Activated T-cell treated with anti-CD3 and anti-CD28 coated beads, Interleukin-2, amount 50 U/mL, for 4 hours (primary cell): ENCODE measurements around the gene CCDC83. TPM values are rescaled to one million over a fixed set of nuclear protein-coding genes. Genes with fewer than 3 reads are reported as not detected.

Experiments used
- ATAC-seq, 2 donors: fragments of 200-7000 bp; cut with Tn5 transposase; one replicate each; pipeline ENCODE4 v1.10.0; 2021
- DNase-seq: peaks from one replicate; pipeline ENCODE4 v3.0.0-alpha.2; 2020
- H3K27me3 Mint-ChIP-seq: one replicate; pipeline ENCODE4 v1.8.0; 2021; ENCODE audit warnings: low read depth, mixed read lengths
- H3K36me3 Mint-ChIP-seq: one replicate; pipeline ENCODE4 v1.8.0; 2022; ENCODE audit warnings: mixed read lengths; ENCODE audit not compliant: insufficient read depth
- H3K4me1 Mint-ChIP-seq: one replicate; pipeline ENCODE4 v1.8.0; 2021; ENCODE audit warnings: low read depth, mixed read lengths
- H3K4me3 Mint-ChIP-seq: one replicate; pipeline ENCODE4 v1.8.0; 2021; ENCODE audit warnings: mild to moderate bottlenecking, moderate library complexity, mixed read lengths
- H3K9me3 Mint-ChIP-seq: one replicate; pipeline ENCODE4 v1.8.0; 2021; ENCODE audit warnings: mixed read lengths
- total RNA-seq, 3 donors: library from RNA; stranded (reverse); gene quantifications; one replicate each; pipeline ENCODE4 v1.2.1, GENCODE V29; 2021

CCDC83 gene
- total RNA-seq = not detected

DNA sequence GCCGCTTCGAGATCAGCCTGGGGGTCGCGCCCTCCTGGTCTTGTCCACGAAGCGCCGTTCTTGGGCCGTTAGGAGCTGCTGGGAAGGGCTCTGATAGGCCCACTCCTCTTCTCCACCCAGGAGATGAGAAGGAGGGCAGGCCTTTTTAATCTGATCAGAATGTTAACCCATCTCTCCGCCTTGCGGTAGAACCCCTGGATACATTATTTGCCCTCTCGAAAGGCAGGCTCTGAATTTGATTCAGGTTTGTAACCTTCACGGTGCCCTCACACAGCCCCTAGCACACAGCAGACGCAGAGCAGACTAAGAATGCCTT, at the start of gene CCDC83:
CCDC83 (plus strand) TSS at position 43 of the 316 bp plus-strand sequence. CDS start 9,741 bp downstream, outside the sequence.
- Mint-ChIP-seq H3K9me3 (no peaks in the 10 kb centered on the region), H3K4me1 (peaks cover 9% of the 10 kb centered on the region), H3K4me3 (peak within 1 kb of the TSS; percentile 86), H3K27me3 (no peaks in the 10 kb centered on the region), H3K36me3 (no peaks in the 10 kb centered on the region)
- ATAC-seq (no peak), DNase-seq (no peak)

DNA sequence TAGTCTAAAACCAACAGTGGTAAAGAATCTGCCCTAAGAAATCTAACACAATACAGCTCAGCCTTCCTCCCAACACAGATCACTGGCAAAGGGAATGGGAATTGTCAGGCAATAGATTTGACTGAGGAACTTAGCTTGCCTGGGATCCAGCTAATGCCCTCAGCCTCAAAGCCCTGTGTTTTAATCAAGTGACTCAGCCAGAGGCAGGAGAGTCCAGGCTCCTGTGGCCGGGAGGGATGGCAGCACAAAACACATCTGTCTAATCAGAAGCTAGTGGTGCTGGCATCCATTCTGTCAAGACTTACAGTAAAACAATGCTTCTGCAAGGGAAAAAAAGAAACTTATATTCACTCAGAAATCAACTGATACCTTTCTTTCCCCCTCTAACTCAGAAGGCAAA, 49.8 kb upstream of the CCDC83 start:
- H3K36me3 Mint-ChIP-seq = peaks cover 10% of the 10 kb centered on the region
- peaks cover 44% of the 10 kb centered on the region for H3K4me1 Mint-ChIP-seq
- no peaks in the 10 kb centered on the region for H3K9me3 Mint-ChIP-seq
- H3K27me3 Mint-ChIP-seq = no peaks in the 10 kb centered on the region
- no peak overlapping the region for H3K4me3 Mint-ChIP-seq
- ATAC-seq (no peak), DNase-seq (no peak)

DNA sequence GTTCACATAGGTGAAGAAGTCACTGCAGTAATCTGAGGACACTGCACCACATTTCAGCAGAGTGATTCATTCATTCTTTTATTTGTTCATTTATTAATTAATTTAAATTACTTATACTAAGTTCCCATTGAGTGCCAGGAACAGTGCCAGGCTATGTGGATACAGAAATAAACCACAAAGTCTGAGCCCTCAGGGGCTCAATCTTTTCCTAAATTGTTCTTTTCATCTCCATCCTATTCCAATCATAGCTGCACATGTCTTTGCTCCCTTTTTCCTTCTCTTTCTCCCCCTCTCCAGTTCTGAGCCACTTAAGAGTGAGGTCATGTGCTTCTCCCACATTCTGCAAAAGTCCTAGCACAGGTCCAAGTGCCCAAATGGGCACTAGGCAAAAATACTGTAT, 49.2 kb upstream of the CCDC83 start:
- Mint-ChIP-seq H3K36me3 (peaks cover 10% of the 10 kb centered on the region), H3K9me3 (no peaks in the 10 kb centered on the region)
- DNase-seq = no peak

DNA sequence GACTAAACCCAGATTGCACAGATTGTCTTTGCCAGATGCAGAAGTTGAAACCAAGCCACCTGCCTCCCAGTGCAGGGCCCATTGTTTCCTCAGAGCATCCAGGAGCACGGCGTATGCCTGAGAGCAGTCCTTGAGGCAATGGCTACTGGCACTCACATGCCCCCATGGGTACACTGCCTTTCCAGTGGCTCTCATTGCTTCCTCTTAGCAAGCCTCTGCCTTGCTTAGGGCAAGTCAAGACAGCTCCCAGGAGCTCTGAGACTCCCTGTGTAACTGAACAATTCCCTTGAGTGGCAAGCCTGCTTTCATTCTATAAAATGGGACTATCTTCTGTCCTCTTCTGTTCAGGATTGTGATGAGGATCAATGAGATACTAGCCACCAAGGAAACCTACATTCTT, 48.3 kb upstream of the CCDC83 start:
- no peak overlapping the region for H3K4me3 Mint-ChIP-seq
- no peaks in the 10 kb centered on the region for H3K9me3 Mint-ChIP-seq
- no peak for ATAC-seq
- H3K4me1 Mint-ChIP-seq = peaks cover 38% of the 10 kb centered on the region
- peaks cover 3% of the 10 kb centered on the region for H3K27me3 Mint-ChIP-seq
- H3K36me3 Mint-ChIP-seq = peaks cover 6% of the 10 kb centered on the region
- DNase-seq = no peak

More for the DNA sequence above, 49.2 kb upstream of the CCDC83 start:
- ATAC-seq = no peak
- H3K4me1 Mint-ChIP-seq = peaks cover 40% of the 10 kb centered on the region
- H3K4me3 Mint-ChIP-seq = no peak overlapping the region
- H3K27me3 Mint-ChIP-seq = no peaks in the 10 kb centered on the region

DNA sequence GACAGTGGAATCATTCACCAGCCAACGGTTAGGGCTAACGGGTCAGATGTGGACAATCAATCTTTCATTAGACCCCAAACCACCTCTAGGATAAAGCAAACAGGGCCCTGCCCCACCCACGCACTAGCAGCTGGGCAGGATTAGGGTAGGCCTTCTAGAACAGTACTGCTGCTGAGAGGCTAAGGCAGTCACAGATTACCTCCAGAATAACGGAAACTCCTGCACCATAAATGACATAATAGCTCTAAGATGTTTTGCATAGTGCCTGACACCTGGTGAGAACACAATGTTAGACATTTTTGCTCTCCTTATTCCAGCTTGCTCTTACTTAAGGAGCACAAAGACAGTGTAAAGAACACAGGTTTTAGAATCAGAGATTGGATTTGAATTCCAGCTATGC, 46.0 kb upstream of the CCDC83 start:
- peaks cover 35% of the 10 kb centered on the region for H3K4me1 Mint-ChIP-seq
- no peak for ATAC-seq
- no peaks in the 10 kb centered on the region for H3K36me3 Mint-ChIP-seq
- peak overlapping the region; percentile 85 for H3K4me3 Mint-ChIP-seq
- DNase-seq = peak; percentile 10
- H3K27me3 Mint-ChIP-seq = peaks cover 6% of the 10 kb centered on the region
- H3K9me3 Mint-ChIP-seq = no peaks in the 10 kb centered on the region

DNA sequence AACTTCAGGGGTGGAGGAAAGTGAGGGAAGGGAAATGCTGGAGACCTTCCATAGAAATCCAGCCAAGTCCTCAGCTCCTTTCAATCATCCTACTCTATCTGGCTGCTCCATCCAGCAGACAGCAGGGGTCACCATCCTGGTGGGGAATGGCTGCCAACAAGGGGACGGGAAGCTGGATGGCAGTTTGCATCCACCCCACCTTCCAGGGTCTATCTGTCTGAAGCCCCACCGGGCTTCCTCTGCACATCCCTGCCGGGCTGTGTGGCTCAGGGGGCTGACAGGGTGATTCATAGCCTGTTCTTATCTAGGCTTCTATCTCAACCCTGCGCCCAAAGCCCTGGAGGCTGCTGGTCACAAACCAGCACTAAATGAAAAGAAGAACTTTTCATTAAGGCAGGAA, 45.3 kb upstream of the CCDC83 start:
- no peaks in the 10 kb centered on the region for H3K36me3 Mint-ChIP-seq
- H3K4me3 Mint-ChIP-seq = peak overlapping the region; percentile 85
- H3K4me1 Mint-ChIP-seq = peaks cover 34% of the 10 kb centered on the region
- peaks cover 6% of the 10 kb centered on the region for H3K27me3 Mint-ChIP-seq
- H3K9me3 Mint-ChIP-seq = no peaks in the 10 kb centered on the region
- peak; percentile 17 for DNase-seq
- peak; percentile 13 to 40 for ATAC-seq

DNA sequence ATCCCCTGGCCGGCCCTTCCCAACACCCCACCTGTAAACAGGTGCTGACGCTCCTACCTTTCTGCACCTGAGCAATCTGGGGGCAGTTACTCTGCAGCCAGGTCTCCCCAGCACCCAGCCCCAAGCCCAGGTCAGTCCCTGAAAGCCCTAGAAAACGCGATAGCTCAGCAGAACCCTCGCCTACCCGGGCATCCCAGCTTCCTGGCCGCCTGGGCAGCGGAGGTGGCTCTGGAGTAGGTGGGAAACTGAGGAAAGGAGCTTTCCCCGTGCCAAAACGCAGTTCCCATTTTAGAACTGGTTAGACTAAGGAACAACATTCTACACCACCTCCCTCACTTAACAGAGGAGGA, 44.7 kb upstream of the CCDC83 start:
- no peaks in the 10 kb centered on the region for H3K36me3 Mint-ChIP-seq
- H3K27me3 Mint-ChIP-seq = peaks cover 6% of the 10 kb centered on the region
- peak overlapping the region; percentile 85 for H3K4me3 Mint-ChIP-seq
- H3K9me3 Mint-ChIP-seq = no peaks in the 10 kb centered on the region
- ATAC-seq (peak in 1 of 2 donors; percentile 8), DNase-seq (no peak)
- H3K4me1 Mint-ChIP-seq = peaks cover 37% of the 10 kb centered on the region

DNA sequence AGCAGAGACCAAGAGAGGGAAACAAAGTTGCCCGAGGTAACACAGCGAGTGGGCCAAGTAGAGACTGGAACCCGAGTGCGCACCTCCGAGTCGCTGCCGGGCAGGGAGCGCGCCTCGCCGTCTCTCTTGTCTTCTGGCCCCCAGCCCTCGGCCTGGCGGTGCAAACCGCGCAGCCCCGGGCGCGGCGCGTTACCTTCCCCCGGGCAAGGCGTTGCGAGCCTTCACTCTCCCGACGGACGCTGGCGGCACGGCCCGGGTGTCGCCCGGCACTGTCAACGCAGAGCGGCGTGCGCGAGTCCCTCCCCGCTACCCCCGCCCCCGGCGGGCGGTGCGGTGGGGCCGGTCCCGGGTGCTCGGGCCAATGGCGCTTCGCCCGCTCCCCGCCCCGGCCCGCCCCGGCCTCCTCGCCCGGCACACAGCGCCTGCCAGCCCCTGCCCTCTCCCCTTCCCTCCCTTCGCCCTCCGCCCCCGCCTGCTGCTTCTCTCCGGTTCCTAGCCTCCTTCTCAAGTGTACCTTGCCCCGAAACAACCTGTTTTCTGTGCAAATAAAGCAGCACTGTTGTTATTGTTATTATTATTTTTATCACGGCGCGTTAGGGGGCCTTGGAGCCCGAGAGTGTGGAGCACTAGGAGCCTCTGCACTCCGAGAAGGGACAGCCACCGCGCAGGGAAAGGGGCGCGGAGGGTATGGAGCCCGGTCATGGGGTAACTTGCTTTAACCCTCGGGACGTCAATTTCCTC, 44.1 kb upstream of the CCDC83 start, which contains the start of gene SYTL2:
SYTL2 (minus strand) TSS at position 271 of the 741 bp plus-strand sequence. CDS start 53,416 bp downstream, outside the sequence.
- peak; percentile 68 for DNase-seq
- ATAC-seq = peak; percentile 98
- H3K27me3 Mint-ChIP-seq = peaks cover 6% of the 10 kb centered on the region
- peaks cover 37% of the 10 kb centered on the region for H3K4me1 Mint-ChIP-seq
- H3K4me3 Mint-ChIP-seq = peak within 1 kb of the TSS; percentile 85
- H3K36me3 Mint-ChIP-seq = no peaks in the 10 kb centered on the region
- H3K9me3 Mint-ChIP-seq = no peaks in the 10 kb centered on the region

DNA sequence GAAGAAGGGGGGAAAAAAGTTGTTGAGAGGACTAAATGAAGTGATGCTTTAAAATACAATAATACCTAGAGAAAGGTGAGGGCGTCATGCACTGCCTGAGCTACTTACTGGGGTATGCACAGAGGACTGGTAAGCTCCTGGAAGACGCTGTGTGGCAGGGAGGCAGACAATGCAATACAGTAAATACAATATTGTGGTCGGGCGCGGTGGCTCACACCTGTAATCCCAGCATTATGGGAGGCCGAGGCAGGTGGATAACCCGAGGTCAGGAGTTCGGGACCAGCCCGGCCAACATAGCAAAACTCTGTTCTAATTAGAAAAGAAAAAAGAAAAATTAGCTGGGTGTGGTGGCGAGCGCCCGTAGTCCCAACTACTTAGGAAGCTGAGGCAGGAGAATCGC, 43.6 kb upstream of the CCDC83 start:
- H3K27me3 Mint-ChIP-seq = peaks cover 6% of the 10 kb centered on the region
- ATAC-seq (no peak), DNase-seq (no peak)
- H3K9me3 Mint-ChIP-seq = no peaks in the 10 kb centered on the region
- peak overlapping the region; percentile 81 for H3K4me3 Mint-ChIP-seq
- H3K36me3 Mint-ChIP-seq = no peaks in the 10 kb centered on the region
- H3K4me1 Mint-ChIP-seq = peaks cover 33% of the 10 kb centered on the region

DNA sequence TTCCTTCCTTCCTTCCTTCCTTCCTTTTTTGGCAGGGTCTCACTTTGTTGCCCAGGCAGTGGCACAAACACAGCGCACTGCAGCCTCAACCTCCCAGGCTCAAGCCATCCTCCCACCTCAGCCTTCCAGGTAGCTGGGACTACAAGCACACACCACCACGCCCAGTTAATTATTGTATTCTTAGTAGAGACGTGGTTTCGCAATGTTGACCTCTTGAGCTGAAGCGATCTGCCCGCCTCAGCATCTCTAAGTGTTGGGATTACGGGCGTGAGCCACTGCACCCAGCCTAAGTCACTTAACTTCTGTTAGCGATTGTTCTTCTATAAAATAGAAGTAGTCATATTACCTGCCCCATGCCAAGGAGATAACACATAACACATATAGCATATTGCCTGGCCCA, 41.5 kb upstream of the CCDC83 start:
- DNase-seq = no peak
- Mint-ChIP-seq H3K4me1 (peaks cover 32% of the 10 kb centered on the region), H3K9me3 (no peaks in the 10 kb centered on the region), H3K36me3 (no peaks in the 10 kb centered on the region), H3K27me3 (peaks cover 6% of the 10 kb centered on the region), H3K4me3 (no peak overlapping the region)
- ATAC-seq = no peak

DNA sequence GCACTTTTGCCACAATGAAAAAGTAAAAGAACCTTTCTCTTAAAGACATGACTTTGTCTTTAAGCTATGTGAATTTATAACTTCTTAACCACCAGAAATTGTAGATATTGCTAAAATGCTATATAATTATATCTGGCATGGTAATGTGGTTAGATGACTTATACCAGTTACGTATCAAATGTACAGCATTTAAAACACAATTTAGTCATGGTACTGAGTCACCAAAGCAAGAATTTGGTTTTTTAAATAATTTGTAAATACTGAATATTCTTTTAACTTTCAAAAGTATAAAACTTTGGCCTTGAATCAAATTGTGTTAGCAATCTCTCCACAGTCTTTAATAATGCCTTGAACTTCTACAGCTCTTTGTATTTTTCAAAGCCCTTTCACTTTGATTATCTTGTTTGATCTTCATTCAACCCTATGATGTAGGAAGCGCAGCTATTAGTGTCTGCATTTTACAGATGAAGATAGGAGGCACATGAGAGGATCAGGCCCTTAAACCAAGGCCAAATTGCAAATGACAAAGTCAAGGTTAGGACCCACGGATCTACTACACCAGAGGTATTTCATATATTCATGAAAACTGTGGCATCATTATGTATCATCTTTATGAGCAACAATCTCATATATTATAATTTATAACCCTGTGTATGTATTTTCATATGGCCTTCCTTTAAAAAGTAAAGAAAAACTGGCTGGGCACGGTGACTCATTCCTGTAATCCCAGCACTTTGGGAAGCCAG, 39.8 kb upstream of the CCDC83 start:
- Mint-ChIP-seq H3K36me3 (no peaks in the 10 kb centered on the region), H3K9me3 (no peaks in the 10 kb centered on the region), H3K4me3 (no peak overlapping the region), H3K27me3 (peaks cover 6% of the 10 kb centered on the region), H3K4me1 (peaks cover 16% of the 10 kb centered on the region)
- ATAC-seq = no peak
- no peak for DNase-seq

DNA sequence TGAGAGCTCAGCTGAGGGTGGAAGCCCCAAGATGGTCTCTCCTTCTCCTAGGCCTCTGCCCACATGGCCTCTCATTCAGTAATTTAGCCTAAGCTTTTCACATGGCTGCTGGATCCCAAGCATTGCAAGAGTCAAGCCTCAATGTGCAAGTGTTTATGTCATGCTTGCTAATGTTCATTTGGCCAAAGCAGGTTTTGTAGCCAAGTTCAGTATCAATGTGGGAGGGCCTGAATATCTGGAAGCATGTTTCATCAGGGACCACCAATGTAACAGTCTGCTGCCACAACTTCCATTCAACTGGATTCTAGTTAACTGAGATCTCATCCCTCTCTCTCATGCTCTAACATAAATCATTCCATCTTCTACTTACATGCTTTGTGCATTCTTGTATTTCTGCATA, 35.7 kb upstream of the CCDC83 start:
- H3K9me3 Mint-ChIP-seq = no peaks in the 10 kb centered on the region
- DNase-seq (no peak), ATAC-seq (no peak)
- peaks cover 37% of the 10 kb centered on the region for H3K4me1 Mint-ChIP-seq
- H3K27me3 Mint-ChIP-seq = no peaks in the 10 kb centered on the region
- H3K4me3 Mint-ChIP-seq = no peak overlapping the region
- no peaks in the 10 kb centered on the region for H3K36me3 Mint-ChIP-seq

DNA sequence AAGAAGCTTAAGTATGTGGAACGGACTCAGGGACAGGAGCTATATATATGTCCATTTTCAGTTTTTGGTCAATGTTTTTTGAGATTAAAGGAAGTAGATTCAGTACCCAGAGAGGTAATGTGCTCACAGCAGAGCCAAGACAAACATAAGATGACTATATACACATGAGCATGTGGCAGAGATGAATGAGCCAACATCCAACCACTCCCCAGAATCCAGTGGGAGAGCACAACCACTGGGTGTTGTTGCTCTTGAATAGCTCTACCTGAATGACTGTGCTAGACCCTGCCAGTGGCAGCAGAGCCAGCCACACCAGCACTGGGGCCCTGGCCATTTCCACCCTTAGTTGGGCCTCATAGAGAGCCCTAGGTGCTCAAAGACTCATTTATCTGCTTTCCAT, 33.5 kb upstream of the CCDC83 start:
- Mint-ChIP-seq H3K27me3 (no peaks in the 10 kb centered on the region), H3K4me1 (peaks cover 50% of the 10 kb centered on the region), H3K36me3 (no peaks in the 10 kb centered on the region), H3K9me3 (no peaks in the 10 kb centered on the region), H3K4me3 (no peak overlapping the region)
- ATAC-seq (peak; percentile 23 to 26), DNase-seq (no peak)

DNA sequence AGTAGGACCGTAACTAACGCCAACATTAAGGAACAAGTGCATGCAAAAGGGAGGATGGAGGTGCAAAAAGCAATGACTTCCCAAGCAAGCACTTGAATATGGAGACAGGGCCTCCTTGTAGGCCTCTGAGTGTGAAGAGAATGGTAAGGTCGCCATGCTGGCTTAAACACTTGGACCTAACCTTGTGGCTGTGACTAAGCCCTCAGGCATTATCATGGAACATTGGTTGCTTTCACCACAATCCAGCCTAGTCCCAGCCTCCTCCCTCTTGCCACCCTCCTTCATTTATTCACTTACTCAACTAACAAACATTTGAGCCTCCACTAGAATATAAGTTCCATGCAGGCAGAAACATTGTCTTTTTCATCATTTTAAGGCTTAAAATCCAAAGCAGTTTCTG, 32.4 kb upstream of the CCDC83 start:
- DNase-seq (no peak), ATAC-seq (no peak)
- no peaks in the 10 kb centered on the region for H3K27me3 Mint-ChIP-seq
- H3K4me1 Mint-ChIP-seq = peaks cover 62% of the 10 kb centered on the region
- no peaks in the 10 kb centered on the region for H3K36me3 Mint-ChIP-seq
- no peaks in the 10 kb centered on the region for H3K9me3 Mint-ChIP-seq
- no peak overlapping the region for H3K4me3 Mint-ChIP-seq

DNA sequence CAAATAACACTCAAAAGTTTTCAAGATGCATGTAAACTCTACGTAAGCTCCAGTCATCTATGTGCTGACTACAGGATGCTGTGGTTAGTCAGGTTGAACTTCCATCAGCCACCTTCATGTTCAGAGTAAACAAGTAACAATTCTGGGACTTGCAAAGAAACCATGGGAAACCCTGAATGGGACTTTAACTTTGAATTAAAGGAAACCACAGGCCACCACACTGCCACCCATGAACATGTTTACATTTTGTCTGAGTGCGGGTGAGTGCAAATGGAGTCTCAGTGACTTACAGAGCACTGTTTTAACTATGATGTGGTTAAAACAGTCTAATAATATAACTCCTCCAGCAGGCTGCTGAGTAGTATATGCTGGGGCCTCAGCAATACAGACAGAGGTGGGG, 31.4 kb upstream of the CCDC83 start:
- Mint-ChIP-seq H3K36me3 (no peaks in the 10 kb centered on the region), H3K9me3 (no peaks in the 10 kb centered on the region), H3K4me1 (peaks cover 70% of the 10 kb centered on the region), H3K27me3 (no peaks in the 10 kb centered on the region), H3K4me3 (peak overlapping the region; percentile 60)
- DNase-seq (peak; percentile 37), ATAC-seq (peak; percentile 73 to 78)
